LNCAP (cell line): Measurements from ENCODE around the gene SYNE2.

Experiments
- TF ChIP-seq, protein P1 (sequence below): fragments of 450-650 bp; IDR thresholded peaks from 2 replicates; pipeline ENCODE4 v1.5.1; 2017; ENCODE audit warnings: mild to moderate bottlenecking

SYNE2 gene

DNA sequence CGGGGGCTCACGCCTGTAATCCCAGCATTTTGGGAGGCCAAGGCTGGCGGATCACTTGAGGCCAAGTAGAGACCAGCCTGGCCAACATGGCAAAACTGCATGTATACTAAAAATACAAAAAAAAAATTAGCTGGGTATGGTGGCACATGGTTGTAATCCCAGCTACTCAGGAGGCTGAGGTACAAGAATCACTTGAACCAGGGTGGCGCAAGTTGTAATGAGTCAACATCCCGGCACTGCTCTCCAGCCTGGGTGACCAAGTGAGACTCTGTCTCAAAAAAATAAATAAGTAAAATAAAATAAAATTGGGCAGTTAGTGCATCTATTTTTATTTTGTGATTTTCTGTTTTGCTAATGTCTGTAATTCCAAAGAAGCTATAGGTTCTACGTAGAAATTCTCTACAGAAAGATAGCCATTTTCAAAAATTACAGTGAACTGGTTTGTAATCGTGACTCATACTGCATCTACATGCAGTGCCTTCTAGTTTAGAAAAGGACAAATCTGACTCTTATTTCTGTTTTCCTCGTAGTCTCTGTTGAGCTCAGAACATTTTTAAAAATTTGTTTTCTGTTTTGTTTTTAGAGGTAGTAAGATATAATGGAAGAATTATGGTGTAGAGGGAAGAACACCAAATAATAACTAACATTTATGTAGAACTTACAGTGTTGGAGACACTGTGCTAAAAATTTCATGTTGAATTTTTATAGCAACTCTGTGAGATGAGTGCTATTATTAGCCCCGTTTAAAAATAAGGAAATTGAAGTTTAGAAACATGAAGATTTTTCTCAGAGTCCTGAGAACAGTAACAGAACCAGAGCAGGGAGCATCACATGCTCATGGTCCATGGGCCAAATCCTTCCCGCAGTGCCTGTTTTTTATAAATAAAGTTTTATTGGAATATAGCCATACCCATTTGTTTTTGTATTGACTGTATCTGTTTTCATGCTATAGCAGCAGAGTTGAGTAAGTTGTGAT is 201.2 kb downstream of the SYNE2 start:
- TF ChIP-seq, protein P1, sequence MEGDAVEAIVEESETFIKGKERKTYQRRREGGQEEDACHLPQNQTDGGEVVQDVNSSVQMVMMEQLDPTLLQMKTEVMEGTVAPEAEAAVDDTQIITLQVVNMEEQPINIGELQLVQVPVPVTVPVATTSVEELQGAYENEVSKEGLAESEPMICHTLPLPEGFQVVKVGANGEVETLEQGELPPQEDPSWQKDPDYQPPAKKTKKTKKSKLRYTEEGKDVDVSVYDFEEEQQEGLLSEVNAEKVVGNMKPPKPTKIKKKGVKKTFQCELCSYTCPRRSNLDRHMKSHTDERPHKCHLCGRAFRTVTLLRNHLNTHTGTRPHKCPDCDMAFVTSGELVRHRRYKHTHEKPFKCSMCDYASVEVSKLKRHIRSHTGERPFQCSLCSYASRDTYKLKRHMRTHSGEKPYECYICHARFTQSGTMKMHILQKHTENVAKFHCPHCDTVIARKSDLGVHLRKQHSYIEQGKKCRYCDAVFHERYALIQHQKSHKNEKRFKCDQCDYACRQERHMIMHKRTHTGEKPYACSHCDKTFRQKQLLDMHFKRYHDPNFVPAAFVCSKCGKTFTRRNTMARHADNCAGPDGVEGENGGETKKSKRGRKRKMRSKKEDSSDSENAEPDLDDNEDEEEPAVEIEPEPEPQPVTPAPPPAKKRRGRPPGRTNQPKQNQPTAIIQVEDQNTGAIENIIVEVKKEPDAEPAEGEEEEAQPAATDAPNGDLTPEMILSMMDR, result no peak

DNA sequence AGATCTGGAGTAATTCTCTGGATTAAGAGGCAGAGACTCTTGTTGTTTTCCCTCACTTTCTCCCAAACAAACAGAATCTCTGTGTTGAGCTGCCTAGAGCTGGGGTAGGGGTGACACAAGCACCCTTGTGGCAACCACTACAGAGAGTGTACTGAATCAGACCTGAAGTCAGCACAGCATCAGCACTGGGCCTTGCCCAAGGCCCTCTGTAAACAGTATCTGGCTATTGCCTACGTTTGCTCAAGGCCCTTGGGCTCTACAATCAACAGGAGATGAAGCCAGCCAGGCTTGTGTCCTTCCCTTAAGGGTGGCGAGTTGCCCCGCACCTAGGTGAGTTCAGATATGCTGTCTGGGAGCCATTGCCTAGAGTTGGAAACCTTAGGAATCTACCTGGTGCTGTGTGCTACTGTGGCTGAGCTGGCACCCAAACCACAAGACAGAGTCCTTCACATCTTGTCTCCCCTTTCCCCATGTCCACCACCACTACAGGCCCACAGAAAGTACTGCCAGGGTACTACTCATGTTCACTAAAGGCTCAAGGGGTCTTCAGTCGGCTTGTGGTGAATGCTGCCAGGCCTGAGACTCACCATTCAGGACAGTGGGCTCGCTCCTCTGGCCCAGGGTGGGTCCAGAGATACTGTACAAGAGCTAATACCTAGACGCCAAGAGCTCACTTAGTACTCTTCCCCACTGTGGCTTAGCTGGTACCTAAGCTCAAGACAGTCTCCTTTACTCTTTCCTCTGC is 206.8 kb downstream of the SYNE2 start:
- TF ChIP-seq, protein P1, result no peak

DNA sequence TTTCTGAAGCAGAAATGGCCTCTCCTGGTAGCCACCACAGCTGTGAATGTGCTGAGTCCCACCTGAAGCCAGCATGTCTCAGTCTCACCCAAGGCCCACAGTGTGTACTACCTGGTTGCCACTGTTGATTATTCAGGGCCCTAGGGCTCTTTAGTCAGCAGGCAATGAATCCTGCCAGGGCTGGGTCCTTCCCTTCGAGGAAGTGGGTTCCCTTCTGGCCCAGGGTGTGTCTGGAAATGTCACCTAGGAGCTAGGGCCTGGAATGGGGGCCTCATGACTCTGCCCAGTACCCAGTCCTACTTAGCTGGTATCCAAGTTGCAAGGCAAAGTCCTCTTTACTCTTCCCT is 207.4 kb downstream of the SYNE2 start:
- TF ChIP-seq, protein P1, result no peak

DNA sequence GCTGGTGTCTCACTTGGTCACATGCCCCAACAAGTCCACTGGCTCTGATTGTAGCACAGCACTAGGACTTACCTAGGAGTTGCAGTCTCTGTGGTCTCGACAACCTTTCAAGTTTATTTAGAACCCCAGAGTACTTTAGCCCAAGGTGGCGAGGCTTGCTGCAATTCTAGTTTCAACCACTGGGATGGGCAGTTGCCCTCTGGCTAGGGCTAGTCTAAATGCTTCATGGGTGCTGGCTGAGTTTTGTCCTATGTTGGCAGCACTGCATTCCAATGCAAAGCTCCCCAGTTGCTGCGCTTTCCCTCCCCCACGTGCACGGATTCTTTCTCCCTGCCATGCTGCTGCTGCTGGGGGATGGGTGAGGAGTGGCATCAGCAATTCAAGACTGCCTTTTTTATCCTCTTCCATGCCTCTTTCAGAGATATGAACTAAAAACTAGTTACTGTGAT is 207.9 kb downstream of the SYNE2 start:
- TF ChIP-seq, protein P1, result peak; percentile 39

DNA sequence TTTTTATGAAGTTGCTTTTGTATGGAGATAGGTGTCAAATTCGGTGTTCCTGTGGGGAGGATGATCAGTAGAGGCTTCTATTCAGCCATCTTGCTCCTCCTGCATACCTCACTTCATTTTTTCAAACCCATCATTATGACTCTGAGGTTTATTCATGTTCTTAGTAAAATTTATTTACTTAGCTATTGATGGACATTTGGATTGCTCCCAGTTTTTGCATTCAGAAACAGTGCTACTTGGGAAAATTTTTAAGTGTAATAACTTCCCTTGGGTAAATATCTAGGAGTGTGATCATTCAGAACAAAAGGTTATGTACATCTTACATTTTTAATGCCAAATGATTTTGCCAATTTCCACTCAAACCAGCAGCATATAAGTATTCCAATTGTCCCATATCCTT is 208.3 kb downstream of the SYNE2 start:
- TF ChIP-seq, protein P1, result no peak

DNA sequence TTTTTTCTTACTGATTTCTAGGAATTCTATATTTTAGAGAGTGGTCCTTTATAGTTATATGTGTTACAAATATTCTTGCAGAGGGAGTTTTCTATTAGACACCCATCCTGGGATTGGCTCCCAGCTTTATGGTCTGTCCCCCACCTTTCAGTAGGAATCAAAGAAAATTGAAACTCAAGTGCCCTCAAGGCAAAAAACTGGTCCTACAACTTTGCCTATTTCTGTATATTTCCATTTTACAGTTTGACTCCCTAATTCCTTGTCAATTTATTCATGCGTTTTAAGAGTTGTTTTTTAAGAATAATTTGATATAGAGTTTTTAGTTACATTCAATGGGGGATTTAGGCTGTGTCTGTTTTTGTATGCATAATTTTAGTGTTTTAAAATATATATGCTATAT is 208.9 kb downstream of the SYNE2 start:
- TF ChIP-seq, protein P1, result no peak

DNA sequence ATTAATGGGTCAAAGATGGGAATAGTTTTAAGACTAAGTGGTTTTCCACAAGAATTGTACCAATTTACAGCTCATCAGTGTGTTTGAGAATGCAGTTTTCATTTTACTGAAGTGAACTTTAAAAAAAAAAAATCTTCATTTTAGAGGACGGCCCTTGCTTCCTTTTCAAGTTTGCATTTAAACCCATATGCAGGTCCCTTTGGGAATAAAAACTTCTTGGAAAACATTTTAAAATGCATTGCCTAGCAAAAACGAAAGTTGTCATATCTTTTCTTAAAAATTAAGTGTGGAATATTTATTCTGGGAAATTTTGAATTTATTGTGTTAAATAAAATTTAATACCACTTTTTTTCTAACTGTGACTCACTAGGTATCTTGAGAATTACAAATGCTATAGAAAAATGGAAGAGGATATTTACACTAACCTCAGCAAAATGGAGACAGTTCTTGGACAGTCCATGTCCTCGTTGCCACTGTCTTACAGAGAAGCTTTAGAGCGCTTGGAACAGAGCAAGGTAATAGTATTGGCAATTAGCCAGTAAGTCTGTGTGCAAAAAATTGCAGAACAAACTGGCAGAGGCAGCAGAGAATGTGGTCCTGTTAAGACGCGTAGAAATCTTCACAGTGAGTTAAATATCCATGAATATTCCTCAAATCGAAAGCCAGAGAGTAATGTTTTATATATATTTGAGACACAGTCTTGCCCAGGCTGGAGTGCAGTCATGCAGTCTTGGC is 209.7 kb downstream of the SYNE2 start:
- TF ChIP-seq, protein P1, result no peak
